ENCODE results near the gene TMEM255A. TPM values are rescaled to one million over a fixed set of nuclear protein-coding genes. Genes with fewer than 3 reads are reported as not detected.

TMEM255A gene
- total RNA-seq, 3 donors from 2014 or later, result 0.80 to 5.6 (median 1.3) TPM

- intact Hi-C loops (cut with DNase I; ENCODE audit: low total_unique reads), result no loop called here
- H3K27me3 ChIP-seq, result no peaks in the 10 kb centered on the region
These were observed 23.6 kb downstream of the TMEM255A start for GRCh38 chrX:120287513-120288112.

DNA sequence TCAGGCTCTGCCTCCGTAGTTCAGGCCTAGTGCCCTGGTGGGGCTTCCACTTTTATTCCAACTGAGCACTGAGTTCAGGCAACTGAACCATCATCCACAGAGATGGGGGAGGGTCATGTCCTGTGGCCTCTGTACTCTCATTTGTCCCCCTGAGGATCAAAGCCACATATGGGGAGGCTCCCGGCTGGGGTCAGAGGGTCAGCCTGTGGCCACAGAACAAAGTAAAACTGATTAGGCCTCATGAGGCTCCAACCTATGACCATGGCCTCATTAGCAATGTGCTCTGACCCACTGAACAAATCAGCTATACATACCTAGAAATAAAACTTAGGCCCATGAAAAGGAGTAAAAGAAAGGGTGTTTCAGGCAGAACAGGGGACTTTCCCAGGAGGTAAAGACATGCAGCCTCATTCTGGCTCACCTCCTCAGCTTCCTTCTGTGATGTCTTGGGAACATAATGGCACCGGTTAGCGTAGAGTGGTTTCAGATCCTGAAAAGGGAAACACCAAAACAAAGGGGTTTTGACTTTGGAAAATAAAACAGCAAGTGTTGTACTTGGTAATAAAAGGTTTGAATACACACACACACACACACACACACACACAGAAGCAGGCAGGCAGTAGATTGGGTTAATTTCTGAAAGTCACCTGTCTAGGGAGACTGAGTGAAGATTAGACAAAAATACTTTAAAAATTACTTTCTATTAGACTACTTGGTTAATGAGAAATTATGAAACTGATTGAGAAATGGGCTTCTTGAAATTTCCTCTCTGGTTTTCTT lies 24.3 kb downstream of the TMEM255A start:
- Histone ChIP-seq H3K4me1 (no peaks in the 10 kb centered on the region), H3K4me3 (no peak overlapping the region), H3K27ac (peak overlapping the region; percentile 69 to 71), H3K9me3 (no peaks in the 10 kb centered on the region), H3K36me3 (no peaks in the 10 kb centered on the region), H3K27me3 (no peaks in the 10 kb centered on the region)
- no peak for TF ChIP-seq POLR2A (IDR thresholded peaks at IDR 0.05)
- no peak for TF ChIP-seq CTCF (IDR thresholded peaks at IDR 0.05)
- TF ChIP-seq POLR2AphosphoS5 (IDR thresholded peaks at IDR 0.05), result no peak
- DNase-seq (ENCODE audit: low spot score in 2 of 2), result no peak
- intact Hi-C loops (cut with DNase I; ENCODE audit: low total_unique reads), result no loop called here

More at GRCh38 chrX:120287513-120288112, 23.6 kb downstream of the TMEM255A start:
- TF ChIP-seq POLR2A (IDR thresholded peaks at IDR 0.05) (no peak), CTCF (IDR thresholded peaks at IDR 0.05) (no peak), POLR2AphosphoS5 (IDR thresholded peaks at IDR 0.05) (no peak)
- peak overlapping the region; percentile 20 to 71 for H3K27ac ChIP-seq
- no peak overlapping the region for H3K4me3 ChIP-seq
- H3K4me1 ChIP-seq, result no peaks in the 10 kb centered on the region
- no peak for DNase-seq (ENCODE audit: low spot score in 2 of 2)
- no peaks in the 10 kb centered on the region for H3K36me3 ChIP-seq
- no peaks in the 10 kb centered on the region for H3K9me3 ChIP-seq

GRCh38 chrX:120282697-120283096 lies 28.6 kb downstream of the TMEM255A start:
- Histone ChIP-seq H3K27me3 (no peaks in the 10 kb centered on the region), H3K27ac (peak overlapping the region; percentile 60 to 84), H3K36me3 (no peaks in the 10 kb centered on the region), H3K4me3 (no peak overlapping the region), H3K4me1 (no peaks in the 10 kb centered on the region), H3K9me3 (no peaks in the 10 kb centered on the region)
- TF ChIP-seq POLR2A (IDR thresholded peaks at IDR 0.05), result no peak
- no peak for TF ChIP-seq CTCF (IDR thresholded peaks at IDR 0.05)
- no peak for TF ChIP-seq POLR2AphosphoS5 (IDR thresholded peaks at IDR 0.05)
- intact Hi-C loops (cut with DNase I; ENCODE audit: low total_unique reads), result no loop called here
- no peak for DNase-seq (ENCODE audit: low spot score in 2 of 2)

DNA sequence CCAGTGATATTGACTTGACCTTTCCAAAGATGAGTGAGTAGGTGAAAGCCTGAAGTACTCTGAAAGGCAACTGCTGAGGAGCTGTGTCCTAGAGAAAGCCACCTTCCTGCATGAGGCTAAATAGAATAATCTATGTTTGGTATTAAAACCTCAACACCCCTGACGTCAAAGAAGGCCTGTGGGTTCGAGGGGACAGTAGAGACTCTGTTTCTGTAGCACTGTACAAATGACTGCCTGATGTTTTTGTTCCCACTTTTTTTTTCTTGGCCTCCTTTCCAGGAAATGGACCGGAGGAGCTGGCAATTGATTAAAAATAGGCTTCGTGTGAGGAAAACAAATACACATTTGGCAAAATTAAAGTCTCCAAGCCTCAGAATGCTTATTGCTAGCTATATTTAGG lies 29.5 kb downstream of the TMEM255A start:
- intact Hi-C loops (cut with DNase I; ENCODE audit: low total_unique reads), result no loop called here
- DNase-seq (ENCODE audit: low spot score in 2 of 2), result peak in 1 of 2 donors; percentile 54
- no peaks in the 10 kb centered on the region for H3K9me3 ChIP-seq
- H3K4me1 ChIP-seq, result no peaks in the 10 kb centered on the region
- H3K4me3 ChIP-seq, result no peak overlapping the region
- H3K36me3 ChIP-seq, result no peaks in the 10 kb centered on the region
- no peaks in the 10 kb centered on the region for H3K27me3 ChIP-seq
- no peak for TF ChIP-seq CTCF (IDR thresholded peaks at IDR 0.05)
- TF ChIP-seq POLR2A (IDR thresholded peaks at IDR 0.05), result no peak
- no peak for TF ChIP-seq POLR2AphosphoS5 (IDR thresholded peaks at IDR 0.05)
- peak overlapping the region; percentile 60 to 84 for H3K27ac ChIP-seq

- DNase-seq (ENCODE audit: low spot score in 2 of 2), result no peak
- TF ChIP-seq POLR2A (IDR thresholded peaks at IDR 0.05) (no peak), CTCF (IDR thresholded peaks at IDR 0.05) (no peak), POLR2AphosphoS5 (IDR thresholded peaks at IDR 0.05) (no peak)
- no peaks in the 10 kb centered on the region for H3K27me3 ChIP-seq
- H3K9me3 ChIP-seq, result no peaks in the 10 kb centered on the region
- intact Hi-C loops (cut with DNase I; ENCODE audit: low total_unique reads), result no loop called here
- H3K27ac ChIP-seq, result peak overlapping the region; percentile 60 to 84
- no peaks in the 10 kb centered on the region for H3K4me1 ChIP-seq
- no peaks in the 10 kb centered on the region for H3K36me3 ChIP-seq
- no peak overlapping the region for H3K4me3 ChIP-seq
These were observed 30.1 kb downstream of the TMEM255A start for GRCh38 chrX:120281021-120281624.
